Measurements from ENCODE around the gene RNF113A.
"Not testable (repeated sequence)": the region's sequence is repeated elsewhere in the genome, so short reads cannot be mapped to it uniquely, and the experiment has no call there.

RNF113A gene

GRCh38 chrX:119828446-119828845 lies 43.1 kb downstream of the RNF113A start:
- no peak for DNase-seq

GRCh38 chrX:119826399-119826959 lies 45.1 kb downstream of the RNF113A start:
- no peak for DNase-seq

GRCh38 chrX:119824221-119824620 lies 47.3 kb downstream of the RNF113A start:
- not testable (repeated sequence) for DNase-seq

- DNase-seq = not testable (repeated sequence)
Observed at GRCh38 chrX:119821703-119822102, 49.8 kb downstream of the RNF113A start.
